Mesenchymal stem cell (in vitro differentiated cells and primary cell): ENCODE results near the gene ALOXE3.

Source experiments
- DNase-seq: peaks from one replicate; pipeline ENCODE4 v3.0.0-alpha.2; 2013
- H2AFZ ChIP-seq: one replicate; pipeline ENCODE4 v1.6.1; 2013; ENCODE audit warnings: low read depth, mild to moderate bottlenecking, control low read depth, inconsistent platforms, low read length, moderate library complexity
- H2AK5ac ChIP-seq: 2 replicates; pipeline ENCODE4 v1.6.1; 2013; ENCODE audit warnings: low read length, moderate library complexity, mild to moderate bottlenecking, inconsistent platforms; ENCODE audit not compliant: severe bottlenecking
- H2BK120ac ChIP-seq: one replicate; pipeline ENCODE4 v1.6.1; 2013; ENCODE audit warnings: low read depth, mild to moderate bottlenecking, inconsistent platforms, low read length, moderate library complexity
- H2BK12ac ChIP-seq, 2 experiments: one replicate each; pipeline ENCODE4 v1.6.1; 2013; ENCODE audit warnings: inconsistent platforms in 2 of 2, low read length in 2 of 2, mild to moderate bottlenecking in 2 of 2, moderate library complexity in 2 of 2, control low read depth in 1 of 2
- H2BK15ac ChIP-seq: one replicate; pipeline ENCODE4 v1.6.1; 2013; ENCODE audit warnings: mild to moderate bottlenecking, low read depth, inconsistent platforms; ENCODE audit not compliant: poor library complexity, severe bottlenecking
- H2BK5ac ChIP-seq: 2 replicates; pipeline ENCODE4 v1.6.1; 2013; ENCODE audit warnings: low read depth, mild to moderate bottlenecking, low read length, control low read depth, inconsistent platforms; ENCODE audit not compliant: poor library complexity, severe bottlenecking
- H3K14ac ChIP-seq, 2 experiments: one replicate each; pipeline ENCODE4 v1.6.1; 2013; ENCODE audit warnings: inconsistent platforms in 2 of 2, low read length in 2 of 2, control low read depth in 1 of 2, mild to moderate bottlenecking in 1 of 2, moderate library complexity in 1 of 2
- H3K18ac ChIP-seq, 2 experiments: one replicate each; pipeline ENCODE4 v1.6.1; 2013; ENCODE audit warnings: inconsistent platforms in 2 of 2, low read length in 2 of 2, control low read depth in 1 of 2, low read depth in 1 of 2, mild to moderate bottlenecking in 1 of 2
- H3K23ac ChIP-seq, 2 experiments: one replicate each; pipeline ENCODE4 v1.6.1; 2013; ENCODE audit warnings: inconsistent platforms in 2 of 2, low read length in 2 of 2, mild to moderate bottlenecking in 2 of 2, moderate library complexity in 2 of 2, control low read depth in 1 of 2
- H3K27ac ChIP-seq: 2 replicates; pipeline ENCODE4 v1.5.1; 2013; ENCODE audit warnings: mild to moderate bottlenecking, moderate library complexity, low read length, control low read depth, inconsistent platforms; ENCODE audit not compliant: poor library complexity, severe bottlenecking
- H3K27me3 ChIP-seq, 2 experiments: 2 replicates each; pipeline versions ENCODE4 v1.6.1 to v1.7.0; 2013; ENCODE audit warnings: low read length in 2 of 2, mild to moderate bottlenecking in 2 of 2, moderate library complexity in 2 of 2, control low read depth in 1 of 2, inconsistent platforms in 1 of 2; ENCODE audit not compliant: control insufficient read depth in 1 of 2, insufficient read depth in 1 of 2
- H3K36me3 ChIP-seq, 2 experiments: 2 replicates each; pipeline versions ENCODE4 v1.6.1 to v1.7.0; 2013; ENCODE audit warnings: low read length in 2 of 2, control low read depth in 1 of 2, inconsistent platforms in 1 of 2, low read depth in 1 of 2, mild to moderate bottlenecking in 1 of 2; ENCODE audit not compliant: insufficient read depth in 2 of 2, control insufficient read depth in 1 of 2
- H3K4ac ChIP-seq, 2 experiments: one replicate each; pipeline ENCODE4 v1.6.1; 2013; ENCODE audit warnings: inconsistent platforms in 2 of 2, low read length in 2 of 2, mild to moderate bottlenecking in 2 of 2, moderate library complexity in 2 of 2, control low read depth in 1 of 2, low read depth in 1 of 2
- H3K4me1 ChIP-seq: 2 replicates; pipeline ENCODE4 v1.6.1; 2013; ENCODE audit warnings: low read depth, low read length, control low read depth; ENCODE audit not compliant: control insufficient read depth, insufficient read depth
- H3K4me2 ChIP-seq: 2 replicates; pipeline ENCODE4 v1.6.1; 2013; ENCODE audit warnings: low read length, mild to moderate bottlenecking, inconsistent platforms; ENCODE audit not compliant: poor library complexity, severe bottlenecking
- H3K4me3 ChIP-seq, 2 experiments: 2 replicates each; pipeline versions ENCODE4 v1.5.1 to v1.7.0; 2013; ENCODE audit warnings: low read length in 2 of 2, mild to moderate bottlenecking in 2 of 2, control low read depth in 1 of 2, low read depth in 1 of 2; ENCODE audit not compliant: insufficient read depth in 1 of 2
- H3K79me1 ChIP-seq: replicated peaks from 2 replicates; pipeline ENCODE4 v1.6.1; 2013; ENCODE audit warnings: mild to moderate bottlenecking, control low read depth, low read length, inconsistent platforms; ENCODE audit not compliant: poor library complexity, severe bottlenecking
- H3K9ac ChIP-seq: 2 replicates; pipeline ENCODE4 v1.7.0; 2013; ENCODE audit warnings: mild to moderate bottlenecking, low read length, moderate library complexity
- H3K9me3 ChIP-seq: 2 replicates; pipeline ENCODE4 v1.7.0; 2013; ENCODE audit warnings: mild to moderate bottlenecking, low read length; ENCODE audit not compliant: control insufficient read depth
- H4K8ac ChIP-seq: one replicate; pipeline ENCODE4 v1.6.1; 2013; ENCODE audit warnings: inconsistent platforms, mild to moderate bottlenecking, low read length, moderate library complexity
- H4K91ac ChIP-seq: one replicate; pipeline ENCODE4 v1.6.1; 2013; ENCODE audit warnings: mild to moderate bottlenecking, low read length, inconsistent platforms
- WGBS: methylation state at CpG from one replicate; pipeline ENCODE4 v1.1.7; 2013; ENCODE audit warnings: mixed read lengths; 5-methylcytosine and 5-hydroxymethylcytosine counted together

The ALOXE3 gene

DNA sequence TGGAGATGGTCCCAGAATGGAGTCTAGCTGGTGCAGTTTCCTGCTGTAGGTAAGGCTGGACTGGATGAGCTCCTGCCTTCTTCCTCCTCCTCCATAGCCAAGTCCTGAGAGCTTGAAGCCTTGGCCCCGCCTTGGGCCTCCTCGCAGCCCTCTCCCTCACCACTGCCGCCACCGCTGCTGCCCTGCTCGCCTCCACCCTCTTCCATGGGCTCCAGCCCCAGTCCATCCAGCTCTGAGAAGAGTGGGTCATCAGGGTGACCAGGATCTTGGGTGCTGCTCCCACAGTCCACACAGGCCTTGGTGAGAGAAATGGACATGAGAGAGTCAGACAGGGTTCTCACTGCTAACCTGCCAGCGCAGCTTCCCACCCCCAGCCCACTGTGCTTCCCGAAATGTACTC is 22.7 kb upstream of the ALOXE3 start:
- no peak overlapping the region for H3K4me3 ChIP-seq
- H4K91ac ChIP-seq: no peak overlapping the region
- no peak overlapping the region for H2AFZ ChIP-seq
- no peak overlapping the region for H3K23ac ChIP-seq
- H2BK15ac ChIP-seq: no peak overlapping the region
- H3K9ac ChIP-seq: no peak overlapping the region
- no peak overlapping the region for H3K27ac ChIP-seq
- H3K36me3 ChIP-seq: peaks cover 52 to 62% of the 10 kb centered on the region in 2 experiments
- no peak overlapping the region for H4K8ac ChIP-seq
- peaks cover 5% of the 10 kb centered on the region for H3K79me1 ChIP-seq
- H3K27me3 ChIP-seq: no peaks in the 10 kb centered on the region
- H3K14ac ChIP-seq: no peak overlapping the region
- H3K18ac ChIP-seq: no peak overlapping the region
- WGBS: 96% methylated on average over 7 of the region's 7 CpGs
- peaks cover 5% of the 10 kb centered on the region for H3K4me1 ChIP-seq
- no peak overlapping the region for H2BK5ac ChIP-seq
- H2AK5ac ChIP-seq: no peak overlapping the region
- DNase-seq: no peak
- no peak overlapping the region for H3K4ac ChIP-seq
- H2BK120ac ChIP-seq: no peak overlapping the region
- no peak overlapping the region for H2BK12ac ChIP-seq
- no peaks in the 10 kb centered on the region for H3K9me3 ChIP-seq
- H3K4me2 ChIP-seq: no peak overlapping the region

DNA sequence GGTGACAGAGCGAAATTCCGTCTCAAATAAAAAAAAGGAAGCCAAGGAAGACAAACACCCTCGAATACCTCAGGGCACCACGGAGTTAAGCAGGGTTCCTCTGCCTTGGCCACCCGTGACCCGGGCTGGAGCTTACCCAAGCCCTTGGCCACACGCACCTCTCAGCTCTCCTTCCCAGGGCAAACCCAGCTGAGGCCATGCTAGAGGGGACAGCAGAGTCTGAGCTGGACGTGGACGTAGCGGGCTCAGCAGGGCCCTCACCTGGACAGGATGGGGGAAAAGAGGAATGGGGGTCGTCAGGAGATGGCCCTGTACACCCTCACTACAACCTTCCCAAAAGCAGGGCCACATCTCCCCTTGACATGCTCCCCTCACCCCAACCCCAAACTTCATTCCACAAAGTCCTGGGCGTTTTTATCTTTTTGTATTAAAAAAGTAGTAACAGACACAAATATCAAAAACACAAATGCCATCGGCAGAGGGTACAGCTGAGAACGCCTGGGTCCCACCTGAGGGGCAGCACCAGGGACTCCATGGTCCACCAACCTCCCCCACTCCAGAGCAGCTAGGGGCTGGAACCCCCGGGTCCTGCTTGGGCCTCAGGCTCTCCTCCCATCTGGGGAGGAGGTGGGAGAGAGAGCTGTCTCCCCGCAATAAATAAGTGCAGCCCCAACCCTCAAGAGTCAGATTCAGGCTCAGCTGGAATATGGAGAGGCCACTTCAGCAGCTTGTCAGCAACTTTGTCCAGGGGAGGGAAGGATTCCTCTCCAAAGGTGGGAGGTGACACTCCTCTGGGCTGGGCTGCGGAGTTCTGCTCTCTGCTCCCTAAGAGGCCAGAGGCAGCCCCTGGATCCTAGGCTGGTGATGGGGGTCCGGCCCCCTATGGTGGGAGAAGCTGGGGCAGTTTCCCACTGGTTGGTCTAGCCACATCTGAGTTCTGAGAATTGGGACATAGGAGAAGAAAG is 22.0 kb upstream of the ALOXE3 start:
- H3K4me2 ChIP-seq: no peak overlapping the region
- no peak overlapping the region for H3K9ac ChIP-seq
- H2BK5ac ChIP-seq: no peak overlapping the region
- H3K4me1 ChIP-seq: peaks cover 5% of the 10 kb centered on the region
- H2BK120ac ChIP-seq: no peak overlapping the region
- no peak overlapping the region for H3K4ac ChIP-seq
- H4K8ac ChIP-seq: no peak overlapping the region
- no peaks in the 10 kb centered on the region for H3K9me3 ChIP-seq
- no peak overlapping the region for H4K91ac ChIP-seq
- 95% methylated on average over 13 of the region's 18 CpGs for WGBS
- H3K79me1 ChIP-seq: peaks cover 2% of the 10 kb centered on the region
- H3K18ac ChIP-seq: no peak overlapping the region
- no peak overlapping the region for H2BK15ac ChIP-seq
- H3K36me3 ChIP-seq: peaks cover 45 to 55% of the 10 kb centered on the region in 2 experiments
- no peak overlapping the region for H2BK12ac ChIP-seq
- no peak overlapping the region for H3K4me3 ChIP-seq
- no peak overlapping the region for H2AFZ ChIP-seq
- H3K23ac ChIP-seq: no peak overlapping the region
- no peak overlapping the region for H2AK5ac ChIP-seq
- DNase-seq: no peak
- no peak overlapping the region for H3K14ac ChIP-seq
- no peaks in the 10 kb centered on the region for H3K27me3 ChIP-seq
- no peak overlapping the region for H3K27ac ChIP-seq

DNA sequence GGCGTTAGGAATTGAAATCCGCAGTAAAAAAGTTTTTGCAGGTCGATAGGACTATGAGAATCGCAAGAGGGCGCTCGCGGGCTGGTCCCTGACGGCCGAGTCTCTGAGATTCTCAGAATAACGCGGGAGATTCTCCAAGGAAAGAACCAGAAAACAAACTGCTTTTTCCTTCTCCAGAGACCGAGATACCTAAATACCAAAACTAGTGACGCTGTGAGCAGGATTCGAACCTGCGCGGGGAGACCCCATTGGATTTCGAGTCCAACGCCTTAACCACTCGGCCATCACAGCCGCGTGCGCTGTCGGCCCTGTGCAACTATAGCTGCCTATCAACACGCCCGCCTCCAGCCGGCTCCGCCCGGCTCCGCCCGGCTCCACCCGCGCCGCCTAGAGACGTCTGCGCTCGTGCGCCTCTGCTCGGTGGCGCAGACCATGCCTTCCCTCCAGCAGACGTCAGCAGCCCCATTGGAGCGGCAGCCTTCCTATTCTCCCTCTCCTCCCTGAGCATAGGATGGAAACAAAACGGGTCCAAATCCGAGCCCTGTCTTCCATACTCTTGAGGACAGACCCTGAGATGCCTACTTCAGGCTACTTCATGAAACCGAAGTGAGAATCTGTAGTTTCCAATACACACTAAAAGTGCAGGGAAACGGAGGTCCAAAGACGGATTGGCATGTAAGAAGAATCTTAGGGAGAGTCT is 20.5 kb upstream of the ALOXE3 start:
- no peak overlapping the region for H2AK5ac ChIP-seq
- H3K4me3 ChIP-seq: peak overlapping the region; percentile 52 to 81
- H2BK5ac ChIP-seq: no peak overlapping the region
- H2BK15ac ChIP-seq: no peak overlapping the region
- no peak overlapping the region for H4K8ac ChIP-seq
- H3K9ac ChIP-seq: peak overlapping the region; percentile 93
- H2AFZ ChIP-seq: no peak overlapping the region
- H3K27ac ChIP-seq: peak overlapping the region; percentile 82
- no peak overlapping the region for H3K23ac ChIP-seq
- H3K4me1 ChIP-seq: peaks cover 5% of the 10 kb centered on the region
- WGBS: under 1% methylated on average over 46 of the region's 46 CpGs
- H3K9me3 ChIP-seq: no peaks in the 10 kb centered on the region
- H3K36me3 ChIP-seq: peaks cover 34 to 42% of the 10 kb centered on the region in 2 experiments
- H3K4me2 ChIP-seq: peak overlapping the region; percentile 70
- H3K4ac ChIP-seq: no peak overlapping the region
- no peak overlapping the region for H2BK120ac ChIP-seq
- H2BK12ac ChIP-seq: no peak overlapping the region
- no peak overlapping the region for H3K14ac ChIP-seq
- peaks cover 2% of the 10 kb centered on the region for H3K79me1 ChIP-seq
- H3K27me3 ChIP-seq: no peaks in the 10 kb centered on the region
- peak; percentile 98 for DNase-seq
- H3K18ac ChIP-seq: no peak overlapping the region
- no peak overlapping the region for H4K91ac ChIP-seq

DNA sequence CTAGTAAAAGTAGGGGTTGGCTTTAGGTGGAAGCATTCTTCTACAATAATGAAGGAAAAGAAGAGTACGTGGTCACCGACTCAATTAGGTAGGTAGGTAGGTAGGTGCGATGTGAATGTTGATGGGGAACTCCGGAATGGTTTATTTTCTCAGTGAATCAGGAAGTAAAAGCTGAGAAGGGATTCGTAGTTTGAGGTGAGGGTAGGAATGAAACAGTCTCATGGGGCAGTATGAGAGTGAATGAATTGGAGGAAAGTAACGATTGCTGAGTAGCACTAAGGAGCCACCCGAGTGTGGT is 20.0 kb upstream of the ALOXE3 start:
- DNase-seq: no peak
- Histone ChIP-seq H3K23ac (no peak overlapping the region), H4K8ac (peak overlapping the region; percentile 30), H4K91ac (no peak overlapping the region), H3K9me3 (no peaks in the 10 kb centered on the region), H3K4me3 (peak overlapping the region in 1 of 2 experiments; percentile 65), H3K18ac (no peak overlapping the region), H3K27ac (peak overlapping the region; percentile 28), H3K4me1 (peaks cover 5% of the 10 kb centered on the region), H2BK12ac (no peak overlapping the region), H2AFZ (no peak overlapping the region), H3K14ac (no peak overlapping the region), H3K79me1 (peaks cover 2% of the 10 kb centered on the region), H2AK5ac (no peak overlapping the region), H2BK120ac (no peak overlapping the region), H3K9ac (peak overlapping the region; percentile 66), H3K27me3 (no peaks in the 10 kb centered on the region), H3K4me2 (peak overlapping the region; percentile 68), H2BK5ac (no peak overlapping the region), H2BK15ac (no peak overlapping the region), H3K4ac (no peak overlapping the region), H3K36me3 (peaks cover 31 to 37% of the 10 kb centered on the region in 2 experiments)
- 7% methylated on average over 7 of the region's 7 CpGs for WGBS
